HFFc6 (cell line): Measurements from ENCODE around the gene SPINK14. TPM values are rescaled to one million over a fixed set of nuclear protein-coding genes. Genes with fewer than 3 reads are reported as not detected.

Experiments used
- DNase-seq: peaks from one replicate; pipeline ENCODE4 v3.0.0-alpha.2; 2018
- H3K27ac Mint-ChIP-seq: 2 replicates; pipeline ENCODE4 v1.8.0; 2020; ENCODE audit warnings: mild to moderate bottlenecking, mixed read lengths
- H3K27me3 Mint-ChIP-seq: 2 replicates; pipeline ENCODE4 v1.8.0; 2021; ENCODE audit warnings: mild to moderate bottlenecking, moderate library complexity, mixed read lengths; ENCODE audit not compliant: insufficient read depth
- H3K36me3 Mint-ChIP-seq: 2 replicates; pipeline ENCODE4 v1.8.0; 2021; ENCODE audit warnings: low read depth, mixed read lengths
- H3K4me1 Mint-ChIP-seq: 2 replicates; pipeline ENCODE4 v1.8.0; 2020; ENCODE audit warnings: low read depth, mixed read lengths
- H3K4me3 Mint-ChIP-seq: 2 replicates; pipeline ENCODE4 v1.8.0; 2020; ENCODE audit warnings: mild to moderate bottlenecking, moderate library complexity, mixed read lengths
- H3K9me3 Mint-ChIP-seq: 2 replicates; pipeline ENCODE4 v1.8.0; 2020; ENCODE audit warnings: mild to moderate bottlenecking, mixed read lengths
- CTCF ChIP-seq: fragments of 200-600 bp; sonication (generic); IDR thresholded peaks from 2 replicates; pipeline ENCODE4 v1.5.0; 2021; ENCODE audit warnings: antibody characterized with exemption, mild to moderate bottlenecking
- total RNA-seq, 6 experiments: library from RNA; stranded (reverse); fragmentation: NEBNext Ultra II Directional; extraction: Animal tissue kit (Norgen Biotek cat#: 25700); gene quantifications; 2 replicates in 1 of 6; 3 replicates in 5 of 6; pipeline ENCODE4 v1.2.3, GENCODE V29; 2021

Gene SPINK14
- total RNA-seq, 6 experiments from 2014 or later = not detected

DNA sequence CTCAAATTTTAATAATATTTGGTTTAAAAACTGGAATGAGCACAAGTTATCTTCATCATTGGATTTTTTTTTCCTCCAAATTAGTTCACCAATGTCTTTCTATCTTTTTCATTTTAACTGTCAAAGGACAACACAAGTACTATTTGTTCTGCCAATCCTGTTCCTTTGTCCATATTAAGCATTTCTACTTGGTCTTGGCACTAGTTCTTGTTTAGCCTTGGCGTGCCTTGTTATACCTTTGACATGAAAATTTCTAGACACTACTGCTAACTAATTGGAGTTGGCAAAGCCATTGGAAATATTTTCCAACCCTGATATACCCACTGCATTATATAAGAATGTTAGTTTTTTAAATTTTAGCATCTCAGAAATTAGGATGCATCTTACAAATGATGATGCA lies 38.3 kb downstream of the SPINK14 start:
- Mint-ChIP-seq H3K36me3 (no peaks in the 10 kb centered on the region), H3K9me3 (peaks cover 13% of the 10 kb centered on the region), H3K4me1 (no peaks in the 10 kb centered on the region), H3K4me3 (no peak overlapping the region), H3K27ac (no peak overlapping the region), H3K27me3 (0 out of 2 replicates have a peak, but pooled peaks cover 2% of the 10 kb centered on the region)
- no peak for DNase-seq
- no peak for TF ChIP-seq CTCF

- no peak for DNase-seq
- no peak overlapping the region for H3K27ac Mint-ChIP-seq
- no peak for TF ChIP-seq CTCF
These were observed 39.9 kb downstream of the SPINK14 start for GRCh38 chr5:148208226-148208625.

GRCh38 chr5:148209151-148209770 lies 40.9 kb downstream of the SPINK14 start:
- no peaks in the 10 kb centered on the region for H3K36me3 Mint-ChIP-seq
- peaks cover 13% of the 10 kb centered on the region for H3K9me3 Mint-ChIP-seq

More at GRCh38 chr5:148208226-148208625, 39.9 kb downstream of the SPINK14 start:
- no peaks in the 10 kb centered on the region for H3K4me1 Mint-ChIP-seq
- H3K4me3 Mint-ChIP-seq = no peak overlapping the region
- H3K9me3 Mint-ChIP-seq = peaks cover 13% of the 10 kb centered on the region
- no peaks in the 10 kb centered on the region for H3K36me3 Mint-ChIP-seq
- 0 out of 2 replicates have a peak, but pooled peaks cover 2% of the 10 kb centered on the region for H3K27me3 Mint-ChIP-seq

GRCh38 chr5:148214665-148215185 lies 46.4 kb downstream of the SPINK14 start:
- Mint-ChIP-seq H3K27me3 (no peaks in the 10 kb centered on the region), H3K36me3 (no peaks in the 10 kb centered on the region), H3K27ac (no peak overlapping the region), H3K4me1 (no peaks in the 10 kb centered on the region), H3K4me3 (no peak overlapping the region), H3K9me3 (peaks cover 16% of the 10 kb centered on the region)
- no peak for TF ChIP-seq CTCF
- DNase-seq = no peak

More at GRCh38 chr5:148209151-148209770, 40.9 kb downstream of the SPINK14 start:
- Mint-ChIP-seq H3K4me1 (no peaks in the 10 kb centered on the region), H3K27me3 (0 out of 2 replicates have a peak, but pooled peaks cover 2% of the 10 kb centered on the region), H3K27ac (no peak overlapping the region), H3K4me3 (no peak overlapping the region)
- DNase-seq = no peak
- TF ChIP-seq CTCF = no peak

- peaks cover 2% of the 10 kb centered on the region; the same call in 1 of the 2 replicates for H3K27me3 Mint-ChIP-seq
- H3K9me3 Mint-ChIP-seq = peaks cover 27% of the 10 kb centered on the region
These were observed 53.2 kb downstream of the SPINK14 start for GRCh38 chr5:148221508-148221907.

More at GRCh38 chr5:148221508-148221907, 53.2 kb downstream of the SPINK14 start:
- no peaks in the 10 kb centered on the region for H3K36me3 Mint-ChIP-seq
- DNase-seq = no peak
- H3K4me1 Mint-ChIP-seq = no peaks in the 10 kb centered on the region
- no peak overlapping the region for H3K27ac Mint-ChIP-seq
- H3K4me3 Mint-ChIP-seq = no peak overlapping the region
- TF ChIP-seq CTCF = no peak
